SU-DHL-6 (cell line): ENCODE data around the gene TIE1.

Experiments
- H2AFZ ChIP-seq: fragments of 200-600 bp; sonication (generic); 2 replicates; pipeline ENCODE4 v1.6.1; 2014; ENCODE audit warnings: low read depth, mild to moderate bottlenecking, moderate library complexity, mixed read lengths, antibody characterized with exemption, low read length; ENCODE audit not compliant: severe bottlenecking
- H3F3A ChIP-seq: fragments of 200-600 bp; shearing (Covaris generic); 2 replicates; pipeline ENCODE4 v1.6.0; 2016; ENCODE audit warnings: antibody characterized with exemption, mild to moderate bottlenecking; ENCODE audit not compliant: insufficient read depth
- H3K27ac ChIP-seq: fragments of 200-600 bp; sonication (generic); 2 replicates; pipeline ENCODE4 v1.5.1; 2016; ENCODE audit warnings: low read depth, mild to moderate bottlenecking, low read length, moderate library complexity, mixed read lengths
- H3K27me3 ChIP-seq: fragments of 200-600 bp; sonication (generic), shearing (Covaris generic); 2 replicates; pipeline ENCODE4 v1.6.0; 2014; ENCODE audit warnings: mild to moderate bottlenecking, low read length
- H3K36me3 ChIP-seq: fragments of 200-600 bp; sonication (generic); 2 replicates; pipeline ENCODE4 v1.6.1; 2014; ENCODE audit warnings: mild to moderate bottlenecking, low read length, mixed read lengths
- H3K4me2 ChIP-seq: fragments of 300-600, 200-600 bp; shearing (Covaris generic), sonication (generic); 2 replicates; pipeline ENCODE4 v1.6.0; 2014; ENCODE audit warnings: low read length, low read depth, mild to moderate bottlenecking; ENCODE audit not compliant: poor library complexity, severe bottlenecking
- H3K4me3 ChIP-seq: fragments of 200-600 bp; sonication (generic); 2 replicates; pipeline ENCODE4 v1.5.1; 2014; ENCODE audit warnings: antibody characterized with exemption, low read length, mild to moderate bottlenecking, mixed read lengths; ENCODE audit not compliant: insufficient read depth, poor library complexity, severe bottlenecking
- H3K79me2 ChIP-seq: fragments of 200-600 bp; sonication (generic); 2 replicates; pipeline ENCODE4 v1.6.1; 2014; ENCODE audit warnings: mild to moderate bottlenecking, low read length, moderate library complexity; ENCODE audit not compliant: insufficient read depth
- H3K9ac ChIP-seq: fragments of 200-600 bp; sonication (generic); 2 replicates; pipeline ENCODE4 v1.7.0; 2014; ENCODE audit warnings: mild to moderate bottlenecking, low read length
- H3K9me2 ChIP-seq: fragments of 200-600 bp; sonication (generic); replicated peaks from 2 replicates; pipeline ENCODE4 v1.6.1; 2014; ENCODE audit warnings: low read length; ENCODE audit not compliant: insufficient read depth
- H3K9me3 ChIP-seq: fragments of 200-600 bp; sonication (generic); 2 replicates; pipeline ENCODE4 v1.6.1; 2014; ENCODE audit warnings: low read length, mixed read lengths; ENCODE audit not compliant: insufficient read depth
- H4K20me1 ChIP-seq: fragments of 200-600 bp; sonication (generic); 2 replicates; pipeline ENCODE4 v1.6.1; 2014; ENCODE audit warnings: low read depth, mild to moderate bottlenecking, antibody characterized with exemption, low read length, moderate library complexity, mixed read lengths
- EZH2phosphoT487 ChIP-seq: fragments of 200-600 bp; sonication (generic), shearing (Covaris generic); conservative IDR thresholded peaks from 2 replicates; pipeline ENCODE4 v1.6.1; 2018; ENCODE audit warnings: mild to moderate bottlenecking, antibody characterized with exemption, low read length, moderate library complexity, mixed read lengths
- TF ChIP-seq, protein P1 (sequence below): fragments of 200-600 bp; sonication (generic); IDR thresholded peaks from one replicate; pipeline ENCODE4 v1.5.1; 2017; ENCODE audit warnings: antibody characterized with exemption, mild to moderate bottlenecking, low read length, moderate library complexity; ENCODE audit not compliant: insufficient read depth, poor library complexity, severe bottlenecking

Gene TIE1

DNA sequence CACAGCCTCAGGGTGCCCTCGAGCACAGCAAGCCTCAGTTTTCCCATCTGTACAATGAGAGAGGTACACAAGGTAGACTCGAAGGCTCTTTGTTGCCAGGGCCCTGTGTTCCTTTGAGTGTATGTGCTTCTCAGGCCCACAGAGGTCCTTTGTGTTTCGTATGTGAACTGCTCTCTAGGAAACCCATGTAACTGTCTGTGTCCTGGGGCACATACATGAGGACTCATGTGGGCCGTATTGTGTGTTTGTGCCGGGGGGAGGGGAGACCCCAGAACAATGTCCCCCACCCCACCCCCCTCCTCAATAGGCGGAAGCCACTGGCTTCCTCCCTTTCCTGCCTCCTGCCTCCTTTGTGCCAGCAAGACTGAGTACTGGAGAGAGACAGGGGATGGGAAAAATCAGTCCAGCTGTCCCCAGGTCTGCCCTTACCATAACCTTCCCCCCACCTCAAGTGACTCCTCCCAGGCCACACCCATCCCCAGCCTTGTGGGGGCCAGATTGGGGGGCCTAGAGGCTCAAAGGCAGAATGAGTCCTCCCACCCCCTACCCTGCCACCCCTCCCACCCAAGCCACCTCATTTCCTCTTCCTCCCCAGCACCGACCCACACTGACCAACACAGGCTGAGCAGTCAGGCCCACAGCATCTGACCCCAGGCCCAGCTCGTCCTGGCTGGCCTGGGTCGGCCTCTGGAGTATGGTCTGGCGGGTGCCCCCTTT is at the start of gene TIE1:
TSS of gene TIE1 (plus strand) at position 605 of the 717 bp plus-strand sequence. CDS start at position 695, 90 bp downstream.
- Histone ChIP-seq H2AFZ (no peak within 1 kb of the TSS), H3F3A (no peaks in the 10 kb centered on the region), H3K79me2 (no peaks in the 10 kb centered on the region), H3K36me3 (no peaks in the 10 kb centered on the region), H3K4me2 (no peak within 1 kb of the TSS), H3K9ac (no peak within 1 kb of the TSS), H3K27me3 (no peaks in the 10 kb centered on the region), H3K9me2 (no peaks in the 10 kb centered on the region), H3K4me3 (no peak within 1 kb of the TSS), H3K27ac (no peak within 1 kb of the TSS), H3K9me3 (no peaks in the 10 kb centered on the region), H4K20me1 (no peaks in the 10 kb centered on the region)
- TF ChIP-seq EZH2phosphoT487: no peak
- TF ChIP-seq, protein P1, sequence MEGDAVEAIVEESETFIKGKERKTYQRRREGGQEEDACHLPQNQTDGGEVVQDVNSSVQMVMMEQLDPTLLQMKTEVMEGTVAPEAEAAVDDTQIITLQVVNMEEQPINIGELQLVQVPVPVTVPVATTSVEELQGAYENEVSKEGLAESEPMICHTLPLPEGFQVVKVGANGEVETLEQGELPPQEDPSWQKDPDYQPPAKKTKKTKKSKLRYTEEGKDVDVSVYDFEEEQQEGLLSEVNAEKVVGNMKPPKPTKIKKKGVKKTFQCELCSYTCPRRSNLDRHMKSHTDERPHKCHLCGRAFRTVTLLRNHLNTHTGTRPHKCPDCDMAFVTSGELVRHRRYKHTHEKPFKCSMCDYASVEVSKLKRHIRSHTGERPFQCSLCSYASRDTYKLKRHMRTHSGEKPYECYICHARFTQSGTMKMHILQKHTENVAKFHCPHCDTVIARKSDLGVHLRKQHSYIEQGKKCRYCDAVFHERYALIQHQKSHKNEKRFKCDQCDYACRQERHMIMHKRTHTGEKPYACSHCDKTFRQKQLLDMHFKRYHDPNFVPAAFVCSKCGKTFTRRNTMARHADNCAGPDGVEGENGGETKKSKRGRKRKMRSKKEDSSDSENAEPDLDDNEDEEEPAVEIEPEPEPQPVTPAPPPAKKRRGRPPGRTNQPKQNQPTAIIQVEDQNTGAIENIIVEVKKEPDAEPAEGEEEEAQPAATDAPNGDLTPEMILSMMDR: no peak

DNA sequence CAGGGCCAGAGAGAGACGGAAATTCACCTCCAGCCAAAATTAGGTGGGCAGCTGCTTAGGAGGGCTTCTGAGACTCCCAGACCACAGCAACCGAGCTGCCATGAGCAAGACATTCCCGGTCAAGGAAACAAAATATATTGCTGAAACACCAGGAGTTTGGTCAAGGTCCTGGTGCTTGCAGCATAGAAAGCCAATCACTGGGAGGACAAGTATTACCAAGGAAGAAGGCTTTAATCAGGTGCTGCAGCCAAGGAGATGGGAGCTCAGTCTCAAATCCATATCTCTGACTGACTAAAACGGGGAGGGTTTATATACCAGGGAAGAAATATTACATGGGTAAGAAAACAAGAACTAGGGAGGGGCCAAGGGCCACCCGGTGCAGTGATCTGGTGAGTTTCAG is 49.8 kb upstream of the TIE1 start:
- H2AFZ ChIP-seq: no peak overlapping the region
- H3K27ac ChIP-seq: no peak overlapping the region
- no peaks in the 10 kb centered on the region for H3K36me3 ChIP-seq
- H3K4me3 ChIP-seq: no peak overlapping the region
- H4K20me1 ChIP-seq: no peaks in the 10 kb centered on the region
- peaks cover 9% of the 10 kb centered on the region for H3K9me3 ChIP-seq
- H3K4me2 ChIP-seq: no peak overlapping the region
- H3F3A ChIP-seq: no peaks in the 10 kb centered on the region
- H3K9ac ChIP-seq: no peak overlapping the region
- no peaks in the 10 kb centered on the region for H3K9me2 ChIP-seq
- no peaks in the 10 kb centered on the region for H3K79me2 ChIP-seq
- TF ChIP-seq, protein P1: no peak
- no peak for TF ChIP-seq EZH2phosphoT487
- no peaks in the 10 kb centered on the region for H3K27me3 ChIP-seq

DNA sequence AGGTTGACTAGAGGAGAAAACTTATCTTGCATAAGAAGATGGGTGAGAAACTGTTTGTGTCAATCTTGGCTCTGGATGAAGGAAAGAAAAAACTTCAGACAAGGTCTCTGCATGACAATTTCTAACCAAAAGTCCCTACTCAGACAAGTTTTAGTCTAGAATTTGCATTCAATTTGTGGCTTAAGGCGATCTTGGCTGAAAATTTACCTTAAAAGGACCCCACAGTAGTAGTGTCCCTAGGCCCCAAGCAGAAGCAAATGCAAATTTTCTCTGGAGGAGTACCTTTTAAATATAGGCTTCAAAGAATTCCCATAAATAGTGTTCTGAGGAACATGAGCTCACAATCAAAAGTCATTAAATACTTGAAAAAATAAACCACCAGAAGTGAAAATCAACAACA is 48.6 kb upstream of the TIE1 start:
- no peaks in the 10 kb centered on the region for H3K27me3 ChIP-seq
- H3K27ac ChIP-seq: no peak overlapping the region
- H3F3A ChIP-seq: no peaks in the 10 kb centered on the region
- peaks cover 2% of the 10 kb centered on the region for H3K9me3 ChIP-seq
- H3K9me2 ChIP-seq: no peaks in the 10 kb centered on the region
- H3K9ac ChIP-seq: no peak overlapping the region
- H3K4me3 ChIP-seq: no peak overlapping the region
- no peak overlapping the region for H3K4me2 ChIP-seq
- no peaks in the 10 kb centered on the region for H3K36me3 ChIP-seq
- H4K20me1 ChIP-seq: no peaks in the 10 kb centered on the region
- H3K79me2 ChIP-seq: no peaks in the 10 kb centered on the region
- TF ChIP-seq EZH2phosphoT487: no peak
- TF ChIP-seq, protein P1: no peak
- H2AFZ ChIP-seq: no peak overlapping the region
